Rectal smooth muscle tissue (tissue), 1 donor: Measurements from ENCODE around the gene IL10RA.

Source experiments
- H3K27ac ChIP-seq: one replicate; pipeline ENCODE4 v1.7.0; 2013; ENCODE audit warnings: low read depth, low read length, inconsistent platforms
- H3K27me3 ChIP-seq: one replicate; pipeline ENCODE4 v1.7.0; 2013; ENCODE audit warnings: low read length; ENCODE audit not compliant: control insufficient read depth, insufficient read depth
- H3K36me3 ChIP-seq: one replicate; pipeline ENCODE4 v1.7.0; 2013; ENCODE audit warnings: low read length; ENCODE audit not compliant: control insufficient read depth, insufficient read depth
- H3K4me1 ChIP-seq: one replicate; pipeline ENCODE4 v1.7.0; 2013; ENCODE audit warnings: low read length; ENCODE audit not compliant: control insufficient read depth, insufficient read depth
- H3K4me3 ChIP-seq: one replicate; pipeline ENCODE4 v1.7.0; 2013; ENCODE audit warnings: low read length
- H3K9ac ChIP-seq: one replicate; pipeline ENCODE4 v1.7.0; 2013; ENCODE audit warnings: low read length

Gene IL10RA

GRCh38 chr11:117949062-117949461 is 37.1 kb upstream of the IL10RA start:
- Histone ChIP-seq H3K4me3 (no peak overlapping the region), H3K36me3 (no peaks in the 10 kb centered on the region), H3K27me3 (no peaks in the 10 kb centered on the region), H3K27ac (no peak overlapping the region), H3K4me1 (no peaks in the 10 kb centered on the region), H3K9ac (no peak overlapping the region)

GRCh38 chr11:117950301-117950700 is 35.9 kb upstream of the IL10RA start:
- Histone ChIP-seq H3K27ac (no peak overlapping the region), H3K9ac (no peak overlapping the region), H3K4me3 (no peak overlapping the region), H3K36me3 (no peaks in the 10 kb centered on the region), H3K4me1 (no peaks in the 10 kb centered on the region), H3K27me3 (no peaks in the 10 kb centered on the region)

GRCh38 chr11:117950993-117951961 is 34.9 kb upstream of the IL10RA start:
- Histone ChIP-seq H3K9ac (no peak overlapping the region), H3K36me3 (no peaks in the 10 kb centered on the region), H3K4me3 (peak overlapping the region; percentile 16), H3K4me1 (no peaks in the 10 kb centered on the region), H3K27me3 (no peaks in the 10 kb centered on the region), H3K27ac (no peak overlapping the region)

GRCh38 chr11:117953024-117953671 is 33.0 kb upstream of the IL10RA start:
- H3K4me1 ChIP-seq, result no peaks in the 10 kb centered on the region
- no peaks in the 10 kb centered on the region for H3K27me3 ChIP-seq
- H3K36me3 ChIP-seq, result no peaks in the 10 kb centered on the region
- H3K4me3 ChIP-seq, result no peak overlapping the region
- no peak overlapping the region for H3K9ac ChIP-seq
- no peak overlapping the region for H3K27ac ChIP-seq

- Histone ChIP-seq H3K27me3 (peaks cover 2% of the 10 kb centered on the region), H3K4me3 (no peak overlapping the region), H3K9ac (no peak overlapping the region), H3K36me3 (no peaks in the 10 kb centered on the region), H3K4me1 (no peaks in the 10 kb centered on the region), H3K27ac (no peak overlapping the region)
Measured at GRCh38 chr11:117958949-117959348, 27.2 kb upstream of the IL10RA start.

- no peak overlapping the region for H3K4me3 ChIP-seq
- H3K9ac ChIP-seq, result no peak overlapping the region
- H3K36me3 ChIP-seq, result no peaks in the 10 kb centered on the region
- H3K27me3 ChIP-seq, result peaks cover 2% of the 10 kb centered on the region
- H3K4me1 ChIP-seq, result no peaks in the 10 kb centered on the region
- H3K27ac ChIP-seq, result no peak overlapping the region
Measured at GRCh38 chr11:117959438-117960149, 26.6 kb upstream of the IL10RA start.

- Histone ChIP-seq H3K27ac (no peak overlapping the region), H3K9ac (no peak overlapping the region), H3K27me3 (peaks cover 2% of the 10 kb centered on the region), H3K36me3 (no peaks in the 10 kb centered on the region), H3K4me3 (no peak overlapping the region), H3K4me1 (no peaks in the 10 kb centered on the region)
Measured at GRCh38 chr11:117960406-117960805, 25.8 kb upstream of the IL10RA start.

GRCh38 chr11:117961896-117962295 is 24.3 kb upstream of the IL10RA start:
- Histone ChIP-seq H3K36me3 (no peaks in the 10 kb centered on the region), H3K27me3 (peaks cover 2% of the 10 kb centered on the region), H3K4me1 (no peaks in the 10 kb centered on the region), H3K4me3 (no peak overlapping the region), H3K27ac (no peak overlapping the region), H3K9ac (no peak overlapping the region)

GRCh38 chr11:117962826-117963225 is 23.4 kb upstream of the IL10RA start:
- Histone ChIP-seq H3K9ac (no peak overlapping the region), H3K27ac (no peak overlapping the region), H3K27me3 (peaks cover 2% of the 10 kb centered on the region), H3K4me3 (no peak overlapping the region), H3K4me1 (no peaks in the 10 kb centered on the region), H3K36me3 (no peaks in the 10 kb centered on the region)

GRCh38 chr11:117966908-117967307 is 19.3 kb upstream of the IL10RA start:
- Histone ChIP-seq H3K36me3 (no peaks in the 10 kb centered on the region), H3K27me3 (peaks cover 2% of the 10 kb centered on the region), H3K4me1 (no peaks in the 10 kb centered on the region), H3K4me3 (no peak overlapping the region), H3K9ac (no peak overlapping the region), H3K27ac (no peak overlapping the region)

GRCh38 chr11:117969160-117969991 is 16.8 kb upstream of the IL10RA start:
- Histone ChIP-seq H3K9ac (no peak overlapping the region), H3K36me3 (no peaks in the 10 kb centered on the region), H3K4me3 (no peak overlapping the region), H3K4me1 (no peaks in the 10 kb centered on the region), H3K27me3 (no peaks in the 10 kb centered on the region), H3K27ac (no peak overlapping the region)
